ENCODE results near the gene MAPK8IP3. TPM values are rescaled to one million over a fixed set of nuclear protein-coding genes. Genes with fewer than 3 reads are reported as not detected.

The MAPK8IP3 gene
- total RNA-seq, 1 donor from 2014 or later, result 41.0 TPM

DNA sequence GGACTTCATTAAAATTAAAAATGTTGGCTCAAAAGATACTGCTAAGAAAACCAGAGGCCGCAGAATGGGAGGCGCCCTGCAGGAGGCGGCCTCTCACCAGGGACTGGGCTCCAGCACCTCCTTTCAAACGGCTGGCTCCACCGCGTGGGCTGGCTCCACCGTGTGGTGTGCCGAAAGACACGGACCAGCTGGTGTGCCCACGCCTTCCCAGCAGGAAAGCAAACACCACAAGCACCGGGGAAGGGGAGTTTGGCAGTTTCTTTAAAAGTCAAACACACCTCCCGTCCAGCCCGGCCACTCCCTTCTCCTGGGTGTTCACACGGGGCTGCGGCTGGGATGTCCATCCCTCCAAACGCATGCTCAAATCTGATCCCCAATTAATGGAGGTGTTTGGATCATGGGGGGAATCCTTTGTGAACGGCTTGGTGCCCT is 106.8 kb downstream of the MAPK8IP3 start:
- DNase-seq, result peak; percentile 85

- no peak for DNase-seq
Observed at GRCh38 chr16:1815461-1815860, 109.5 kb downstream of the MAPK8IP3 start.

- DNase-seq, result no peak
Observed at GRCh38 chr16:1816396-1817275, 110.6 kb downstream of the MAPK8IP3 start.

DNA sequence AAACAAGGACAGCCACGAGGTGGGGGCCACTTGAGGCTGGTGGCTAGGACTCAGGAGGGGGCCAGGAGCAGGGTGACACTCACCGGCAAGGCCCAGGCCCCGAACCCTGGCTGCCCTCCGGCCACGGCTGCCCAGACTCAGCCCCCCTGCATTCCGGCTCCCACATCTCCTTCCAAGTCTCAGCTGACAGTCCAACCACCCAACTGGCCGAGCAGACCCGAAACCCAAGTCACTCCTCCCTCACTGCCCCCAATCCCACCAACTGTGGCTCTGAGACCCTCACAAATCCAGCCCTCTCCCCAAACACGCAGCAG is 111.2 kb downstream of the MAPK8IP3 start:
- DNase-seq, result no peak

DNA sequence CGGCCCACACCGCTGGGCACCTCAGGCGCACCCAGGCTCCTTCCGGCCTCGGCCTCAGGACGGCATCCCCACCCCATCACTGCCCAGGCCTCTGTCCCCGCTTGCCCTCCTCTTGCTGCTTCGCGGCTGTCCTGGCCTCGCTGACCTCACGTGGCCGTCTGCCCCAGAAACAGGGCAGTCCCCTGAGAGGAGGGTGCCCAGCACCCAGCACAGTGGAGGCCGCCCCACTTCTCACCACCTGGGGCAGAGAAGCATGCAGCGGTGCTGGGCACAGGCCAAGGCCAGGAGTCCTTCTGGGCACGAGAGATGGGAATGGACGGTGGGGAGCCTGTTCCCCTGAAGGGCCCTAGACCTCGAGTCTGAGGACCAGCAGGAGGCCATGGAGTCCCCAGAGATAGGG is 111.7 kb downstream of the MAPK8IP3 start:
- DNase-seq, result no peak

DNA sequence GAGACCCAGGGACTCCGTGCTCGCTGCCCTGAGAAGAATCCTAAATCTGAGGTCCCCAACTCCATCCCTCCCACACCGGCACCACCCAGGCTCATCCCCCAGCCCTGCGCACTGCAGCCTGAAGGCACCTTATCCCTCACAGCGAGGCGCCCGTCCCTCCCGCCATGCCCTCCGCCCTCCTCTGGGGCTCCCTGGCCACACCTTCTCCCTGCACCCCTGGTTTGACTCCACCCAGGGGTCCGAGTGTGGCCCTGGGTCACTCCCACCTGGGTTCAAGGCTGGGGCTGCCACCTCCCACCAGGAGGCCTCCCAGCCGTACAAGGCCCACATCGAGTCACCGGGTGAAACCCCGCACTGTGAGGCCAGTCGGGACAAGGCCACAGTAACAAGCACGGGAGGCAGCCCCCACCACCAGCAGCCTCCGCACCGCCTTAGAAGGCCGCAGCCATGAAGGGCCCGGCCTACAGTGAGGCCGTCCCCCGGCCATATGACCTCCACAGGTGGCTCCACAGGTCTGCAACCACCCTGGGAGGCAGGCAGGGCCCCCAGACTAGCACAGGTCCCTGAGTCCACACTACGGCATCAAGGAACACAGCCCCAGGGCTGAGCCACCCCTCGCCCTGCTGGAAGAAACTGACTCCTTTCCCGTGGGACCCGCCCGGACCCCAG is 112.3 kb downstream of the MAPK8IP3 start:
- no peak for DNase-seq

DNA sequence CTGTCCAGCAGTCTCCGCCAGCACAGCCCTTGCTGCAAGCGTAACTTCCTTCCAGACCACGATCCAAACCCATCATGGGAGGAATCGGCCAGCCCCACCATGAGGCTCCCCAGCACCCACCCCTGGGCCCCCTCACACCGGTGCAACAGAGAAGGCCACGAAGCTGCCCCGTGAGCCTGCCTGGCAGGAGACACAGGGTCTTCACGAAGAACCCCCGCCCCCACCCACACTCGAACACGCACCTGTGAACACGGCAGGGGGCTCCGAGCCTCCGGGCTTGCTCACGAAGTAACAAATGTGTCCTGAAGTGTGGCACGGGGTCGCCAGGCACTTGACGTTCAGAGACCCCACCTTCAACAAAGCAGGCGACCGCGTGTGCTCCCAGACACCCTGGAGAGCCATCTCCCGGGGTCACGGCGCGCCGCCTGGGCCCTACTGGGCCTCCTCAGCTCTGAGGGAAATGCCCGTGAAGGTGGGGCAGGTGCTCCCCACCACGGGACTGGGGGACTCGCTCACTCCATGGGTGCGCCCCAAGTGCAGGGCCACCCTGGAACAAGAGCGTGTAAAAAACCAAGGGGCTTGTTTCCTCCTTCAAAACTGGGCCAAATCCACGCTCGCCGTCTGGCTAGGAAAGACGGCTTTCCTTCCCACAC is 113.0 kb downstream of the MAPK8IP3 start:
- DNase-seq, result no peak

DNA sequence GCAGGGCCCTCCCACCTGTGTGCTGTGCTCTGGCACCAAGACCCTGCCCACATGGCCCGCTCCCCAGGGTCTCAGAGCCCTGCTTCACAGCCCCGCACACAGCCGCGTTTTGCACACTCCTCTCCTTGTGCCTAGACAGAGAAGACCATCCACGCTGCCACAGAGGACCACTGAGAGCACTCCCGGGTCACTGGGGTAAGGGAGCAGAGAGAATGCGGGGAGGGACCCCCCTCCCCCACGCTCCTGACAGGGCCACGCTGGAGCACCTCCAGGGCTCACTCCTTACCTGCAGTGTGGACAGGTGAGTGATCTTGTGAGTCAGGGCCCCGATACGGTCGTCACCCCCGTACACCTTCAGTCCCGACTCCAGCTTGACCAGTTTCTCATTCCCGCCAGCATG is 113.6 kb downstream of the MAPK8IP3 start:
- no peak for DNase-seq

Other genes starting within 250 kb of the MAPK8IP3 start
- gene CLCN7, start 231.2 kb upstream of the MAPK8IP3 start, total RNA-seq, result 69.9 and 96.7 TPM in 2 replicates
- gene PTX4, start 217.3 kb upstream of the MAPK8IP3 start, total RNA-seq, result 0.09 TPM in 1 of 2 replicates, not detected in the other
- 19.7 and 21.3 TPM in 2 replicates for gene TELO2, start 212.8 kb upstream of the MAPK8IP3 start, total RNA-seq
- 97.4 and 107 TPM in 2 replicates for gene TMEM204, start 172.5 kb upstream of the MAPK8IP3 start, total RNA-seq
- gene IFT140, start 94.1 kb upstream of the MAPK8IP3 start, total RNA-seq, result 20.7 and 24.8 TPM in 2 replicates
- gene CRAMP1, start 93.8 kb upstream of the MAPK8IP3 start, total RNA-seq, result 12.9 and 17.3 TPM in 2 replicates
- gene JPT2, start 27.9 kb upstream of the MAPK8IP3 start, total RNA-seq, result 63.0 and 114 TPM in 2 replicates
- 46.6 and 87.3 TPM in 2 replicates for gene NME3, start 65.3 kb downstream of the MAPK8IP3 start, total RNA-seq
- gene EME2, start 66.6 kb downstream of the MAPK8IP3 start, total RNA-seq, result 9.7 and 16.5 TPM in 2 replicates
- 77.1 and 84.7 TPM in 2 replicates for gene MRPS34, start 66.9 kb downstream of the MAPK8IP3 start, total RNA-seq
- 57.6 and 82.2 TPM in 2 replicates for gene SPSB3, start 76.4 kb downstream of the MAPK8IP3 start, total RNA-seq
- 91.8 and 110 TPM in 2 replicates for gene NUBP2, start 76.8 kb downstream of the MAPK8IP3 start, total RNA-seq
- gene IGFALS, start 87.5 kb downstream of the MAPK8IP3 start, total RNA-seq, result not detected in 2 replicates
- 76.5 and 89.2 TPM in 2 replicates for gene HAGH, start 120.6 kb downstream of the MAPK8IP3 start, total RNA-seq
- gene FAHD1, start 121.0 kb downstream of the MAPK8IP3 start, total RNA-seq, result 79.7 and 82.4 TPM in 2 replicates
- not detected in 2 replicates for gene MEIOB, start 166.0 kb downstream of the MAPK8IP3 start, total RNA-seq
- not detected in 2 replicates for gene HS3ST6, start 212.2 kb downstream of the MAPK8IP3 start, total RNA-seq
- gene MSRB1, start 237.0 kb downstream of the MAPK8IP3 start, total RNA-seq, result 6.6 and 8.1 TPM in 2 replicates
- gene RPL3L, start 248.5 kb downstream of the MAPK8IP3 start, total RNA-seq, result not detected in 2 replicates

Data from dermis blood vessel endothelial cell (primary cell).